ENCODE results near the gene FYN.

DNA sequence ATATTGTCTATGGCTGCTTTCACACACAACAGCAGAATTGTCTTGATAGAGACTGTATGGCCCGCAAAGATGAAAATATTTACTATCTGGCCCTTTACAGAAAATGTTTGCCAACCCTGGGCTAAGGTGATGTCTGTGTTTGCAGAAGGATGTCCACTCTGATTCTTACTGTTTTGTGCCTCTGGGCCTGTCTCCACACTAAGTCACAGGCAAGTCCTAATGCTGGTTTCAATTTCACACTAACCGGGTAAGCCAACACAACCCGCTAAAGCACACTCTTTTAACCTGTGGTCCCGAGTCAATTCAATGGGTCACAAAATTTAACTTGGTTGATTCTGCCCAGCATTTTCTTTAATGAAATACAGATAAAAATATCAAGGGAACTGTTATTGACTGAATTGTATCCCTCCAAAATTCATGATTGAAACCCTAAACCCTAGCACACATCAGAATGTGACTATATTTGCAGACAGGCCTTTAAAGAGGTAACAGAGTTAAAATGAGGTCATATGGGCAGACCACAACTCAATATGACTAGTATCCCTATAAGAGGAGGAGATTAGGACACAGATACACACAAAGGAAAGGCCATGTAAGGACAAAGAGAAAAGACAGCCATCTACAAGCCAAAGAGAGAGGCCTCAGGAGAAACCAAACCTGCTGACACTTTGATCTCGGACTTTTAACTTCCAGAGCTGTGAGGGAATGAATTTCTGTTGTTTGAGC, 78.4 kb downstream of the FYN start:
- TF ChIP-seq POLR2A (IDR thresholded peaks at IDR 0.05; ENCODE audit: low read depth, low read length), result no peak
- TF ChIP-seq EP300 (IDR thresholded peaks at IDR 0.05; ENCODE audit: borderline replicate concordance in 1 of 2, control insufficient read depth in 1 of 2, low read depth in 2 of 2, low read length in 2 of 2), result no peak
- TF ChIP-seq SIX5 (IDR thresholded peaks at IDR 0.05; ENCODE audit: low read depth, low read length, severe bottlenecking), result no peak
